ENCODE data around the gene NEBL. TPM values are rescaled to one million over a fixed set of nuclear protein-coding genes. Genes with fewer than 3 reads are reported as not detected.

The NEBL gene
- total and polyA plus RNA-seq, 2 of the 4 experiments (the other 2 are of a cell fraction), result under 0.01 TPM

DNA sequence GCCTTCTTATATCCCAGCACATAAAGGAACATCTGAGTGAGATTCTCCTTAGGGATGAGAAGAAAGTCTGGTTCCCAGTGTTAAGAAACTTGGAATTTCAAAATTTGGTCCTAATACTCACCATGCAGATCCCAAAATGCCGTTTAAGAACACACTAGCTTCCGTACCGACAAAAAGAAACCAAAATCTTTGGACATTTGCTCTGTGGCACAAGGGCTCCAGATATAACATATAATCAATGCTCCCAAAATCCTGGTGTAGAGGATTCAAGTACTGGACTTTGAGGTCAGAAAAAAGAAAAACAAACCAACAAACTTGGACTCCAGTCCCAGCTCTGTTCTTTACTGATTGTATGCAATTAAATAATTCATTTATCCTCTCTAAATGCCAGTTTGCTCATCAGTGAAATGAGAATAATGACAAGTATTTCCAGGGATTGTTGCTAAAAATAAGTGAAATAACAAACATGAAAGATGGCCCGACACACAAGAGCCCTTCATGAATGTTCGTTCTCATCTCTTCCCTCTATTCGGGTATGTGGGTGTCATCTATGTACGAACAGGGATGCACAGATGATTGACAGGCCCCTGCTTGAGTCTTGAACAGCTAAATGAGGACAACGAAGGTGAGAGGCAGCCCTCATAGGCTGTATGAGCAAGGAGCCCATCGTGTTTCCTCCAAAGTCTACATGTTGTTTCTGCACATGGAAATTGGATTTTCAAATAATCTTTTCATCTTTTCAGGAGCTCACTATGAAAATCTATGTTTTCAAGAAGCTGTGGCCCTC is 48.6 kb upstream of the NEBL start:
- no peak overlapping the region for H2BK20ac ChIP-seq (ENCODE audit: low read depth, low read length)
- H2AFZ ChIP-seq (replicated peaks; ENCODE audit: low read length, poor library complexity), result no peak overlapping the region
- TF ChIP-seq MAFK (IDR thresholded peaks at IDR 0.05; ENCODE audit: low read depth, low read length) (no peak), MXI1 (IDR thresholded peaks at IDR 0.05; ENCODE audit: borderline replicate concordance, low read depth, low read length) (no peak), CHD1 (IDR thresholded peaks at IDR 0.05; ENCODE audit: low read depth, low read length) (no peak), POLR2A (IDR thresholded peaks at IDR 0.05; ENCODE audit: low read depth, low read length) (no peak), RAD21 (IDR thresholded peaks at IDR 0.05; ENCODE audit: low read length) (no peak), FOS (IDR thresholded peaks at IDR 0.05; ENCODE audit: low read depth, low read length) (no peak), RCOR1 (IDR thresholded peaks at IDR 0.05; ENCODE audit: insufficient replicate concordance, low read length) (no peak), MAZ (IDR thresholded peaks at IDR 0.05; ENCODE audit: borderline replicate concordance, low read depth, low read length) (no peak), NFE2L2 (IDR thresholded peaks at IDR 0.05; ENCODE audit: low read depth, low read length) (no peak), BHLHE40 (IDR thresholded peaks at IDR 0.05; ENCODE audit: low read depth, low read length) (no peak), CEBPB (IDR thresholded peaks at IDR 0.05; ENCODE audit: low read depth, low read length) (no peak), RFX5 (IDR thresholded peaks at IDR 0.05; ENCODE audit: low read depth, low read length) (no peak), SMC3 (IDR thresholded peaks at IDR 0.05; ENCODE audit: low read depth, low read length) (no peak)
- TF ChIP-seq, protein P1, sequence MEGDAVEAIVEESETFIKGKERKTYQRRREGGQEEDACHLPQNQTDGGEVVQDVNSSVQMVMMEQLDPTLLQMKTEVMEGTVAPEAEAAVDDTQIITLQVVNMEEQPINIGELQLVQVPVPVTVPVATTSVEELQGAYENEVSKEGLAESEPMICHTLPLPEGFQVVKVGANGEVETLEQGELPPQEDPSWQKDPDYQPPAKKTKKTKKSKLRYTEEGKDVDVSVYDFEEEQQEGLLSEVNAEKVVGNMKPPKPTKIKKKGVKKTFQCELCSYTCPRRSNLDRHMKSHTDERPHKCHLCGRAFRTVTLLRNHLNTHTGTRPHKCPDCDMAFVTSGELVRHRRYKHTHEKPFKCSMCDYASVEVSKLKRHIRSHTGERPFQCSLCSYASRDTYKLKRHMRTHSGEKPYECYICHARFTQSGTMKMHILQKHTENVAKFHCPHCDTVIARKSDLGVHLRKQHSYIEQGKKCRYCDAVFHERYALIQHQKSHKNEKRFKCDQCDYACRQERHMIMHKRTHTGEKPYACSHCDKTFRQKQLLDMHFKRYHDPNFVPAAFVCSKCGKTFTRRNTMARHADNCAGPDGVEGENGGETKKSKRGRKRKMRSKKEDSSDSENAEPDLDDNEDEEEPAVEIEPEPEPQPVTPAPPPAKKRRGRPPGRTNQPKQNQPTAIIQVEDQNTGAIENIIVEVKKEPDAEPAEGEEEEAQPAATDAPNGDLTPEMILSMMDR (conservative IDR thresholded peaks at IDR 0.05; ENCODE audit: low read depth, low read length), result no peak
- TF ChIP-seq, protein P2, sequence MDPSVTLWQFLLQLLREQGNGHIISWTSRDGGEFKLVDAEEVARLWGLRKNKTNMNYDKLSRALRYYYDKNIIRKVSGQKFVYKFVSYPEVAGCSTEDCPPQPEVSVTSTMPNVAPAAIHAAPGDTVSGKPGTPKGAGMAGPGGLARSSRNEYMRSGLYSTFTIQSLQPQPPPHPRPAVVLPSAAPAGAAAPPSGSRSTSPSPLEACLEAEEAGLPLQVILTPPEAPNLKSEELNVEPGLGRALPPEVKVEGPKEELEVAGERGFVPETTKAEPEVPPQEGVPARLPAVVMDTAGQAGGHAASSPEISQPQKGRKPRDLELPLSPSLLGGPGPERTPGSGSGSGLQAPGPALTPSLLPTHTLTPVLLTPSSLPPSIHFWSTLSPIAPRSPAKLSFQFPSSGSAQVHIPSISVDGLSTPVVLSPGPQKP (IDR thresholded peaks at IDR 0.05; ENCODE audit: borderline replicate concordance, low read depth, low read length), result no peak
- TF ChIP-seq, protein P3, sequence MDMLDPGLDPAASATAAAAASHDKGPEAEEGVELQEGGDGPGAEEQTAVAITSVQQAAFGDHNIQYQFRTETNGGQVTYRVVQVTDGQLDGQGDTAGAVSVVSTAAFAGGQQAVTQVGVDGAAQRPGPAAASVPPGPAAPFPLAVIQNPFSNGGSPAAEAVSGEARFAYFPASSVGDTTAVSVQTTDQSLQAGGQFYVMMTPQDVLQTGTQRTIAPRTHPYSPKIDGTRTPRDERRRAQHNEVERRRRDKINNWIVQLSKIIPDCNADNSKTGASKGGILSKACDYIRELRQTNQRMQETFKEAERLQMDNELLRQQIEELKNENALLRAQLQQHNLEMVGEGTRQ (IDR thresholded peaks at IDR 0.05; ENCODE audit: low read depth, low read length), result no peak
- no peak overlapping the region for H2BK15ac ChIP-seq (ENCODE audit: low read depth, low read length)
- H2BK5ac ChIP-seq (ENCODE audit: low read depth, low read length, poor library complexity, severe bottlenecking), result no peak overlapping the region
- no TSS peak for BruUV-seq (replicated peaks)
- no peak overlapping the region for H3K18ac ChIP-seq (ENCODE audit: low read depth, low read length)
- no peak overlapping the region for H3K14ac ChIP-seq (replicated peaks; ENCODE audit: low read depth, low read length)
- no peak overlapping the region for H3K27ac ChIP-seq (ENCODE audit: insufficient read depth, low read length)
- in situ Hi-C loops (cut with MboI; ENCODE audit: low sequenced_read_pairs) (no loop called here), dilution Hi-C loops (cut with HindIII; ENCODE audit: low sequenced_read_pairs, unreplicated experiment) (no loop called here), intact Hi-C loops (cut with micrococcal nuclease) (no loop called here)
- H4K20me1 ChIP-seq (ENCODE audit: insufficient read depth, low read length), result no peaks in the 10 kb centered on the region
- no peak overlapping the region for H3K9ac ChIP-seq (ENCODE audit: low read depth, low read length)
- no peak overlapping the region for H3K23ac ChIP-seq (ENCODE audit: low read depth, low read length)
- H3K4me3 ChIP-seq (ENCODE audit: insufficient read depth, low read depth, low read length), result no peak overlapping the region
- H2AK9ac ChIP-seq (replicated peaks; ENCODE audit: low read depth, low read length, poor library complexity), result no peak overlapping the region
- H3K4me1 ChIP-seq (ENCODE audit: control insufficient read depth, insufficient read depth, low read length), result no peaks in the 10 kb centered on the region
- no peaks in the 10 kb centered on the region for H3K36me3 ChIP-seq (ENCODE audit: control insufficient read depth, insufficient read depth, low read length)
- H3K56ac ChIP-seq (ENCODE audit: extremely low read depth, insufficient read depth, low read length), result no peak overlapping the region
- H3K4me2 ChIP-seq (ENCODE audit: low read depth, low read length), result no peak overlapping the region
- DNase-seq (no peak), ATAC-seq (ENCODE audit: low read depth) (no peak)
- no peak overlapping the region for H3K4ac ChIP-seq (ENCODE audit: low read depth, low read length)
- no peaks in the 10 kb centered on the region for H3K27me3 ChIP-seq (ENCODE audit: control insufficient read depth, insufficient read depth, low read length)
- POLR2A ChIA-PET (ENCODE audit: unreplicated experiment), result no interaction called here
- H4K5ac ChIP-seq (ENCODE audit: low read depth, low read length), result no peak overlapping the region
- H2BK120ac ChIP-seq (ENCODE audit: low read depth, low read length), result no peak overlapping the region
- H3K9me3 ChIP-seq (ENCODE audit: control insufficient read depth, insufficient read depth, low read length), result peaks cover 1% of the 10 kb centered on the region; the same call in 1 of the 2 replicates
- no peak overlapping the region for H4K91ac ChIP-seq (ENCODE audit: insufficient read depth, low read depth, low read length)
- no peak overlapping the region for H4K8ac ChIP-seq (ENCODE audit: low read depth in 2 of 2, low read length in 2 of 2)
- no peak overlapping the region for H2AK5ac ChIP-seq (ENCODE audit: low read depth, low read length)
- 50% methylated on average over 1 of the region's 9 CpGs; no CpG with 5 or more reads in 1 of the 2 experiments for WGBS, 2 experiments (ENCODE audit: extremely low coverage in 2 of 2, insufficient read length in 1 of 2)
- H3K79me1 ChIP-seq (ENCODE audit: low read depth in 1 of 2, low read length in 2 of 2), result no peaks in the 10 kb centered on the region
- H3K9me1 ChIP-seq (ENCODE audit: insufficient read depth, low read length), result no peaks in the 10 kb centered on the region
- CTCF ChIA-PET, result no interaction called here

Measured in IMR-90 (cell line).